HL-60/S4 treated with phorbol 12-myristate 13-acetate at 8.2 ng/mL for 4 days and 3 days (cell line): ENCODE data around the gene POU2AF2.
"Not testable (repeated sequence)": the region's sequence is repeated elsewhere in the genome, so short reads cannot be mapped to it uniquely, and the experiment has no call there.

Source experiments
- in situ Hi-C: fragments of 300-500 bp; cut with MboI; formaldehyde crosslinking; loops from 2 replicates; pipeline ENCODE4 v1.15.0; 2022; ENCODE audit warnings: low sequenced_read_pairs

Gene POU2AF2

DNA sequence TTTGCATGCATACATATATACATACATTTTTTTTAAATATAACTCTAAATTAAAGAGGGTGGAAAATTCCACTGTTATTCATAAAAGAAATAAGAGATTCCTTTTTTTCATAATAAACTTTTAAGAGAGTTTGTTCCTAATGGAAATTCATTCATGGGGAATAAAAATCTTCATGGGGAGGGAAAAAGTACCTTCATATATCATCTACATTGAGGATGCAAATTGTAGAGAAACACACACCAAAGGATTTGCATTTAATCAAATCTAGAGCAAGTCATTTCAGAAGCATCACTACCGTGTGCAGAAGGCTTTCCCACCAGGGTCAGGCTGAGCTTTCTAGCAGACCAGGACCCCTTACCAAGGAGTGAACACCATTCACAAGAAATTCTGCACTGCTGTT is at the start of gene POU2AF2:
Gene POU2AF2, plus strand, starts transcription at position 301 of the 400 bp plus-strand sequence. CDS start 129 bp downstream, outside the sequence.
- in situ Hi-C loops, result loop anchor here (25.0 kb wide), 1 partner anchor 783 kb away; no protein-coding TSS in a partner anchor

- in situ Hi-C loops, result no loop called here
Observed at GRCh38 chr11:111200010-111200534, 45.5 kb upstream of the POU2AF2 start.

DNA sequence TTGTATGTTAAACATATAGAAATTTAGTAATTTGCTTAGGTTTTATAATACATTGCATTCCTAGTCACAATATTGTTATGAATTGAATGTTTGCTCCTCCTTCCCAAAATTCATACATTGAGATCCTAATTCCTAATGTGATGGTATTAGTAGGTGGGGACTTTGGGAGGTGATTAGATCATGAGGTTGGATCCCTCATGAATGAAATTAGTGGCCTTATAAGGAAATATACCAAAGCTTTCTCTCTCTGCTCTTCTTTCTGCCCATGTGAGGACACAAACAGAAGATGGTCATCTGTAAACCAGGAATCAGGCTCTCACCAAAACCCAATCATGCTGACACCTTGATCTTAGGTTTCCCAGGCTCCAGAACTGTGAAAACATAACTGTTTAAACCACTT is 41.3 kb upstream of the POU2AF2 start:
- in situ Hi-C loops, result no loop called here

GRCh38 chr11:111205632-111206385 is 39.7 kb upstream of the POU2AF2 start:
- in situ Hi-C loops, result no loop called here

GRCh38 chr11:111206472-111206871 is 39.1 kb upstream of the POU2AF2 start:
- in situ Hi-C loops, result no loop called here

GRCh38 chr11:111207213-111207612 is 38.3 kb upstream of the POU2AF2 start:
- in situ Hi-C loops, result no loop called here

DNA sequence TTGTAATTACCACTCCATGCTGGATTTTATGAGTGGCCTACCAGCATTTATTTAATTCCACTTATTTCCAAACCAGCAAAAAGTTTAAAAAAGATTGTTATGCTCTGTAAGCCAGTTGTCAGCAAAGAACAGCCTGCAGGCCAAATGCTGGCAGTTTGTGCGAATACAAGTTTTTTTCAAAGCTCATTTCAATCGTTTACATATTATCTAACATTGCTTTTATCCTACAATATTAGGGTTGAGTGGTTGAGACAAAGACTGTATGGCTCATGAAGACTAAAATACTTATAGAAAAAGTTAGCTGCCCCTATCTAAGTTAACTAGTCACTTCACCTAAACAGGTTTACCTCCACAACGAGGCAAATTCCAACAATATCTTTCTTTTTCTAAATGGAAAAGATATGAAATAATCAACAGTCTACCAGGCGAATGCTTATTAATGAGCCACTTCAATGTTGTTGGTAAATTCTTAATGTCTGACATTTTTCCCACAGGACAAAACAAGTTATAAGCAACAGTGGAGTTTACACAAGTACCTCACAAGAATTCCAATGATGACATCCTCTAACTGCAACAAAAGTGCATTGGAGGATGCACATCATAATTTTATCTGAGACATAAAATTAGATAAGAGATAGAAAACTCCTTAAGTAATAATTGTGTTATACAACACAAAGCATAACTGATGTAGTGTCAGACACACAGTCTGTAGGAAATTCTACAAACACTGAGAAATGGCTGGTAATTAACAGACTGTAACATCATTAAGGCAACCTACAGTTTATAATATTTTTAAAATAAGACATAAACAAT is 35.8 kb upstream of the POU2AF2 start:
- in situ Hi-C loops, result no loop called here

- in situ Hi-C loops, result no loop called here
Observed at GRCh38 chr11:111213256-111213655, 32.3 kb upstream of the POU2AF2 start.

DNA sequence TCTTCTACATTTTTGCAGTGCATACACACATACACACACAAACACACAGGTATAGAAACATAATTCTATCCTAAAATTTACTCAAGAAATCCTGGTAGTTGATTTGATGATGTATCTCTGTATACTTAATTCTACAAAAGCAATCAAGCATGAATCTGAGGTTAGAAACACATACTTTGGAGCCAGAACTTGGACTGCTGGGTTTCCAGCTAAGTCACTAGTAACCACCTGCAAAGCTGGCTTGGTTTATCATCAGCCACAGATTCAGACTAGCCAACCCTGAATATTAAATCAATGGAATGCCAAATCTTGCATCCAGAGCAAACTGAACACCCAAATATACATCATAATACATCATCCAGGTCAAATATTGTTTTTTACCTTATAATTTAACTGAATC is 24.8 kb upstream of the POU2AF2 start:
- in situ Hi-C loops, result no loop called here

DNA sequence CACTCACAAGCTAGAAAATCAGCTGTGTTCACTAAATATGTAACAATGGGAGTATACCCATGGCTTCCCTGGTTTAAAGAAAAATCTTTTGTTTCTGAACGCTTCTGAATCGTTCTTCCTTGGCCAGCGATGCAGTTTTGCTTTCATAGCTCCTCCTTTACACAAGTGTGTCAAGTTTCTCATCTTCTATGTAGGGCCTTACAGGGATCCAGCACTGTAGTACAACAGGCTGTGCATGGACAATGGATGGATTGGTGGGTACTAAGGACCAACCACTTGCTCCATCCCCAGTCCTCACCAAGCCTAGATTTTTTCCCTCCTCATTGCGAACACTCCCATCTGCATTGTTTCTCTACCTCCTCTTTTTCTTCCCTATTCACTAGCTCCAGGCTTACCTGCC is 24.3 kb upstream of the POU2AF2 start:
- in situ Hi-C loops, result no loop called here

DNA sequence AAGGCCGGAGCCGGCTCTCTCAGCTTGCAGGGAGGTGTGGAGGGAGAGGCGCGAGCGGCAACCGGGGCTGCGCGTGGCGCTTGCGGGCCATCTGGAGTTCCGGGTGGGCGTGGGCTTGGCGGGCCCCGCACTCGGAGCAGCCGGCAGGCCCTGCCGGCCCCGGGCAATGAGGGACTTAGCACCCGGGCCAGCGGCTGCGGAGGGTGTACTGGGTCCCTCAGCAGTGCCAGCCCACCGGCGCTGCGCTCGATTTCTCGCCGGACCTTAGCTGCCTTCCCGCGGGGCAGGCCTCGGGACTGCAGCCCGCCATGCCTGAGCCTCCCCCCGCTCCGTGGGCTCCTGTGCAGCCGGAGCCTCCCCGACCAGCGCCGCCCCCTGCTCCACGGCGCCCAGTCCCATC is 23.6 kb upstream of the POU2AF2 start:
- in situ Hi-C loops, result not testable (repeated sequence)

DNA sequence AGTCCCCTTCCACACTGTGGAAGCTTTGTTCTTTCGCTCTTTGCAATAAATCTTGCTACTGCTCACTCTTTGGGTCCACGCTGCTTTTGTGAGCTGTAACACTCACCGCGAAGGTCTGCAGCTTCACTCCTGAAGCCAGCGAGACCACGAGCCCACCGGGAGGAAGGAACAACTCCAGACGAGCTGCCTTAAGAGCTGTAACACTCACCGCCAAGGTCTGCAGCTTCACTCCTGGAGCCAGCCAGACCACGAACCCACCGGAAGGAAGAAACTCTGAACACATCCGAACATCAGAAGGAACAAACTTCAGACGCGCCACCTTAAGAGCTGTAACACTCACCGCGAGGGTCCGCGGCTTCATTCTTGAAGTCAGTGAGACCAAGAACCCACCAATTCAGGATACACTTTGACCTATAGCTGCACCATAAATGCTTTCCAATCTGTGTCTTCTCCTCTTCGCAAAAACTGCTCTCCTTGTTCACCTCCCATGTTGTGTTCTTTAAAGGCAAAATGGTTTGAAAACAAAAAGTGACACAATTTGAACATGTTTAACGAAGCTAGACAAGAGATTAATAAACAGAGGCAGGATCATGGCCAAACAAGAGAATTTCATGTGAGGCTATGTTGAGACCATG is 22.6 kb upstream of the POU2AF2 start:
- in situ Hi-C loops, result not testable (repeated sequence)

DNA sequence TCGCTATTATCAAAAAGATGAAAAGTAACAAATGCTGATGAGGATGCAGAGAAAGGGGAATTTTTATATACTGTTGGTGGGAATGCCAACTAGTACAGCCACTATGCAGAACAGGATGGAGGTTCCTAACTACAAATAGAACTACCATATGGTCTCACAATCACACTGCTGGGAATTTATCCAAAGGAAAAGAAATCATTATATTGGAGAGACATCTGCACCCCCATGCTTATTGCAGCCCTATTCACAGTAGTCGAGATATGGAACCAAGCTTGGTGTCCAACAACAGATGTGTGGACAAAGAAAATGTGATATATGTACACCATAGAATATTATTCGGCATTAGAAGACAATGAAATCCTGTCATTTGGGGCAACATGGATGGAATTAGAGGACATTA is 19.6 kb upstream of the POU2AF2 start:
- in situ Hi-C loops, result loop anchor here (25.0 kb wide), 1 partner anchor 764 kb away; no protein-coding TSS in a partner anchor

- in situ Hi-C loops, result loop anchor here (25.0 kb wide), 1 partner anchor 767 kb away; no protein-coding TSS in a partner anchor
Observed at GRCh38 chr11:111229604-111230003, 15.9 kb upstream of the POU2AF2 start.

DNA sequence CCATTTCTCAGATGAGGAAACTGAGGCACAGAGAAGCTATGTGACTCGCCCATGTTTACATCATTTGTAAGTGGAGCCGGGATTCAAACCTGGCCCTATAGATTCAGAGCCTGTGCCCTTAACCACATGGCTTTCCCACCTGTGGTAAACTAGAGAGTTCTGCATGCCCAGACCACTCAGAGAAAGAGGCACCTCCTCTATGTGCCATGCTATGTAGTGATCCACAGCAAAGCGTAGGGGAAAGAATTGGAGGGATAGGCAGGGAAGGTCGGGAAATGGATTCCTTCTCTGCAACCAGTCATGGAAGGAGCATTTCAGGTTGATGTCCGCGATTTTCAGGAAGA is 15.4 kb upstream of the POU2AF2 start:
- in situ Hi-C loops, result loop anchor here (25.0 kb wide), 1 partner anchor 768 kb away; no protein-coding TSS in a partner anchor

DNA sequence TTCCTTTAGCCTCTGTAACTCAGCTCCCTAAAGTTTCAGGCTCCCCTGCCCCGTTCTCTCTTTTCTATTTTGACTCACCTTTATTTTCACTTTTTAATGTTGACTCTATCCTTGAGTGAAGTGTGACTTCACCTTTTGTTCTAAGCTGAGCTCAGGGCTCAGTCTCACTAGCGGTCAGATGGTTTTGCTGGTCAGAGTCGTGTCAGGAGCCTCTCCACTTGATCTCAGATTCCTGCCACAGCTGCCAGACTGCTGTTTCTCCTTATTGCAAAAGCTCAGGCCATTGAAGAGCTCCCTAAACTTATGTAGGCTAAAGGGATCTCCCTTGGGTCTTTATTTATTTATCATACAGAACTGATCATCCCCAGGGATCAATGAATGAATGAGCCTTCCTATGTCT is 13.7 kb upstream of the POU2AF2 start:
- in situ Hi-C loops, result loop anchor here (25.0 kb wide), 1 partner anchor 770 kb away; no protein-coding TSS in a partner anchor

GRCh38 chr11:111236383-111236782 is 9.1 kb upstream of the POU2AF2 start:
- in situ Hi-C loops, result loop anchor here (25.0 kb wide), 1 partner anchor 774 kb away; no protein-coding TSS in a partner anchor

GRCh38 chr11:111237926-111238325 is 7.6 kb upstream of the POU2AF2 start:
- in situ Hi-C loops, result loop anchor here (25.0 kb wide), 1 partner anchor 776 kb away; no protein-coding TSS in a partner anchor

GRCh38 chr11:111246956-111247355 is 1.4 kb downstream of the POU2AF2 start:
- in situ Hi-C loops, result loop anchor here (25.0 kb wide), 1 partner anchor 785 kb away; no protein-coding TSS in a partner anchor

- in situ Hi-C loops, result no loop called here
Observed at GRCh38 chr11:111250936-111251335, 5.4 kb downstream of the POU2AF2 start.

GRCh38 chr11:111253131-111253530 is 7.6 kb downstream of the POU2AF2 start:
- in situ Hi-C loops, result no loop called here
